ENCODE results near the gene IGFALS. TPM values are rescaled to one million over a fixed set of nuclear protein-coding genes. Genes with fewer than 3 reads are reported as not detected.

Gene IGFALS
- total RNA-seq, 2 donors from 2014 or later: not detected

DNA sequence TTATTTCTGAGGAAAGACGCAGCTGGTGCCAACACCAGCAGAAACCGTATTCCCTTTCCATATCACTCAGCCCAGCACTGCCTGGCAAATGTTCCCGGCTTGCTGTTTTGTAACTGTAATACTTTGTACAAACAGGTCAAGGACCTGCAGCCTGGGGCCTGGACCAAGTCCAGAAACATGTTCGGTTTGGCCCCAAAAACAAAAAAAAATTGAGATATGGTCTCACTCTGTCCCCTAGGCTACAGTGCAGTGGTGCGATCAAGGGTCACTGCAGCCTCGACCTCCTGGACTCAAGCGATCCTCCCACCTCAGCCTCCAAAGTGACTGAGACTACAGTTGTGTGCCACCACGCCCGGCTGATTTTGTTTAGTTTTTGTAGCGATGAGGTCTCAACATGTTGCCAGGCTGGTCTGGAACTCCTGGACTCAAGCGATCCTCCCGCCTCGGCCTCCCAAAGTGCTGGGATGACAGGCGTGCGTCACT, 31.9 kb upstream of the IGFALS start:
- H3K27ac Mint-ChIP-seq: no peak overlapping the region
- Histone ChIP-seq H3K4me3 (ENCODE audit: low read length) (peak overlapping the region; percentile 78), H3K9ac (ENCODE audit: extremely low read depth, low read length, poor library complexity, severe bottlenecking) (no peak overlapping the region), H3K27ac (ENCODE audit: low read depth, low read length) (no peak overlapping the region), H3K9me3 (ENCODE audit: control insufficient read depth, low read length) (no peaks in the 10 kb centered on the region), H3K4me1 (ENCODE audit: control insufficient read depth, insufficient read depth, low read length) (no peaks in the 10 kb centered on the region), H3K36me3 (ENCODE audit: control insufficient read depth, insufficient read depth, low read length) (peaks cover 14% of the 10 kb centered on the region), H3K27me3 (ENCODE audit: control insufficient read depth, insufficient read depth, low read length, poor library complexity, severe bottlenecking) (no peaks in the 10 kb centered on the region)
- H3K4me1 Mint-ChIP-seq: peaks cover 18% of the 10 kb centered on the region
- TF ChIP-seq, protein P1, sequence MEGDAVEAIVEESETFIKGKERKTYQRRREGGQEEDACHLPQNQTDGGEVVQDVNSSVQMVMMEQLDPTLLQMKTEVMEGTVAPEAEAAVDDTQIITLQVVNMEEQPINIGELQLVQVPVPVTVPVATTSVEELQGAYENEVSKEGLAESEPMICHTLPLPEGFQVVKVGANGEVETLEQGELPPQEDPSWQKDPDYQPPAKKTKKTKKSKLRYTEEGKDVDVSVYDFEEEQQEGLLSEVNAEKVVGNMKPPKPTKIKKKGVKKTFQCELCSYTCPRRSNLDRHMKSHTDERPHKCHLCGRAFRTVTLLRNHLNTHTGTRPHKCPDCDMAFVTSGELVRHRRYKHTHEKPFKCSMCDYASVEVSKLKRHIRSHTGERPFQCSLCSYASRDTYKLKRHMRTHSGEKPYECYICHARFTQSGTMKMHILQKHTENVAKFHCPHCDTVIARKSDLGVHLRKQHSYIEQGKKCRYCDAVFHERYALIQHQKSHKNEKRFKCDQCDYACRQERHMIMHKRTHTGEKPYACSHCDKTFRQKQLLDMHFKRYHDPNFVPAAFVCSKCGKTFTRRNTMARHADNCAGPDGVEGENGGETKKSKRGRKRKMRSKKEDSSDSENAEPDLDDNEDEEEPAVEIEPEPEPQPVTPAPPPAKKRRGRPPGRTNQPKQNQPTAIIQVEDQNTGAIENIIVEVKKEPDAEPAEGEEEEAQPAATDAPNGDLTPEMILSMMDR (conservative IDR thresholded peaks at IDR 0.05): no peak
- DNase-seq: no peak
- no peaks in the 10 kb centered on the region for H3K9me3 Mint-ChIP-seq
- peaks cover 6% of the 10 kb centered on the region for H3K36me3 Mint-ChIP-seq (ENCODE audit: low read depth)
- peak overlapping the region; percentile 48 for H3K4me3 Mint-ChIP-seq
- WGBS, 2 experiments (ENCODE audit: insufficient coverage in 1 of 2, insufficient read length in 1 of 2): 90 to 91% methylated on average over 15 of the region's 15 CpGs
- no peaks in the 10 kb centered on the region for H3K27me3 Mint-ChIP-seq (ENCODE audit: insufficient read depth)

DNA sequence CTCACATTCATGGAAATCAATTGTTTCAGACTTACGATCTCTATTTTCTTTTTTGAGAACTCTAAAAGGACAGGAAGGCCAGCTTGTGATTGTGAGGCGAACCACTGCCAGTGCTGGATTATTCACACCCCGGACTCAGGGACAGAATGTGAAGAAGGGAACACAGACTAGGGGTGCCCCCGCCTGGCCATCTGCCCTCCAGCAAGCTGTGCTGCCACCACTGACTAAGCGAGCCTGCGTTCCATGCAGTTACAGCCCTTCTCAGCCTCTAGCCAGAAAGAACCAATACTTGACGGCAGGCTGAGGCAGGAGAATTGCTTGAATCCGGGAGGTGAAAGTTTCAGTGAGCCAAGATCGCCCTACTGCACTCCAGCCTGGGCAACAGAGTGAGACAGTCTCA, 30.3 kb upstream of the IGFALS start:
- Mint-ChIP-seq H3K36me3 (ENCODE audit: low read depth) (peaks cover 6% of the 10 kb centered on the region), H3K4me1 (peaks cover 13% of the 10 kb centered on the region), H3K9me3 (no peaks in the 10 kb centered on the region), H3K27ac (no peak overlapping the region), H3K27me3 (ENCODE audit: insufficient read depth) (no peaks in the 10 kb centered on the region), H3K4me3 (no peak overlapping the region)
- no peak overlapping the region for H3K4me3 ChIP-seq (ENCODE audit: low read length)
- H3K36me3 ChIP-seq (ENCODE audit: control insufficient read depth, insufficient read depth, low read length): peaks cover 14% of the 10 kb centered on the region
- H3K9me3 ChIP-seq (ENCODE audit: control insufficient read depth, low read length): no peaks in the 10 kb centered on the region
- TF ChIP-seq, protein P1 (conservative IDR thresholded peaks at IDR 0.05): peak; percentile 68
- no peaks in the 10 kb centered on the region for H3K27me3 ChIP-seq (ENCODE audit: control insufficient read depth, insufficient read depth, low read length, poor library complexity, severe bottlenecking)
- no peaks in the 10 kb centered on the region for H3K4me1 ChIP-seq (ENCODE audit: control insufficient read depth, insufficient read depth, low read length)
- WGBS, 2 experiments (ENCODE audit: insufficient coverage in 1 of 2, insufficient read length in 1 of 2): 56 to 71% methylated on average over 6 to 9 of the region's 9 CpGs
- DNase-seq: peak; percentile 84
- no peak overlapping the region for H3K9ac ChIP-seq (ENCODE audit: extremely low read depth, low read length, poor library complexity, severe bottlenecking)
- H3K27ac ChIP-seq (ENCODE audit: low read depth, low read length): no peak overlapping the region

DNA sequence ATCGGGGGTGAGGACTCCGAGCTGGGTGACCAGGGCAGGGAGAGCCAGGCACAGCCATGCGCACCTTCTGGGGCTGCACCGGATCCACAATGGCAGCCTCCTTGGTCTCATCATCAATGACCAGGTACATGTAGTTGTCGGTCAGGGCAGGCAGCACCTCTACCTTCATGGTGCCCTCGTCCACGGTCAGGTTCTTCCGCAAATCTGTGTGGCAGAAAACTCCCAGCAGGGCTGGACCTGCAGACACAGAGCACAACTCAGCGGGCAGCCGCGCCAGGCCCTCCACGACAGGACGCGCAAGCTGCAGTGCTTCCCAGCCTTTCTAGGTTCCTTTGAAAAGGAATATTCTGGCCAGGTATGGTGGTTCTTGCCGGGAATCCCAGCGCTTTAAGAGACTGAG, 29.3 kb upstream of the IGFALS start:
- no peak overlapping the region for H3K9ac ChIP-seq (ENCODE audit: extremely low read depth, low read length, poor library complexity, severe bottlenecking)
- no peak overlapping the region for H3K4me3 ChIP-seq (ENCODE audit: low read length)
- H3K27me3 ChIP-seq (ENCODE audit: control insufficient read depth, insufficient read depth, low read length, poor library complexity, severe bottlenecking): no peaks in the 10 kb centered on the region
- no peaks in the 10 kb centered on the region for H3K9me3 ChIP-seq (ENCODE audit: control insufficient read depth, low read length)
- H3K9me3 Mint-ChIP-seq: no peaks in the 10 kb centered on the region
- H3K36me3 ChIP-seq (ENCODE audit: control insufficient read depth, insufficient read depth, low read length): peaks cover 14% of the 10 kb centered on the region
- H3K4me3 Mint-ChIP-seq: no peak overlapping the region
- no peak overlapping the region for H3K27ac Mint-ChIP-seq
- no peak for DNase-seq
- H3K36me3 Mint-ChIP-seq (ENCODE audit: low read depth): peaks cover 6% of the 10 kb centered on the region
- no peak overlapping the region for H3K27ac ChIP-seq (ENCODE audit: low read depth, low read length)
- no peaks in the 10 kb centered on the region for H3K4me1 ChIP-seq (ENCODE audit: control insufficient read depth, insufficient read depth, low read length)
- WGBS, 2 experiments (ENCODE audit: insufficient coverage in 1 of 2, insufficient read length in 1 of 2): 96 to 97% methylated on average over 12 to 15 of the region's 16 CpGs
- H3K27me3 Mint-ChIP-seq (ENCODE audit: insufficient read depth): no peaks in the 10 kb centered on the region
- TF ChIP-seq, protein P1 (conservative IDR thresholded peaks at IDR 0.05): no peak
- H3K4me1 Mint-ChIP-seq: peaks cover 6% of the 10 kb centered on the region

All from endodermal cell (in vitro differentiated cells).